C1 segment of cervical spinal cord (tissue), 14 donors: ENCODE measurements around the gene MORN1.

Source experiments
- DNase-seq, 14 donors: peaks; one replicate each; lab custom pipeline; 2025; lab: John Stamatoyannopoulos, UW

Gene MORN1

DNA sequence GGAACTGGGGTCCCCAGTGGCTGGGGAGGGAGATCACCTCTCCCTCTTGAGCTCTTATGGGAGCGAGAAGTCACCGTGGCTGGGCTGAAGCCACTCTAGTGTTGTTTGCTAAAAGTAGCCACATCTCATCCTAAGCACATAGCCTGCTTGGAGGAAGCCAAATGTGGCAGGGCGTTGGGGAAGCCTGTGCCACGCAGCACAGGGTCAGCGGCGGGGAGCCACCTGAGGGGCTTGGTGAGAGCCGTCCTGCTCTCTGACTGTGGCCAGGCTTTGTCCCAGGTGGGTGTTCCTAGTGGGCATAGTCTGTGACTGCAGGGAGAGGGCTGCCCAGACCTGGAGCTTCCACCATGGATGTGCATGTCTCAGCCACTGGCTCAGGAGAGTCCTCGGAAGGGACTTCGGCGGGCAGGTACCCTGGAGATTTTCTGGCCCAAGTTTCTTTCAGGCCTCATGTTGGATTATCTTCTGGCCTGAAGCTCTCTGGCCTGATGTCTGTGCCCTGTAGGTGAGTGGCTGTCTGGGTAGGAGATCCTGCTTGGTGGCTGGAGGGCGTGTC, 38.9 kb downstream of the MORN1 start:
- DNase-seq, result no peak

- no peak for DNase-seq
These were observed 39.6 kb downstream of the MORN1 start for GRCh38 chr1:2351723-2352122.

DNA sequence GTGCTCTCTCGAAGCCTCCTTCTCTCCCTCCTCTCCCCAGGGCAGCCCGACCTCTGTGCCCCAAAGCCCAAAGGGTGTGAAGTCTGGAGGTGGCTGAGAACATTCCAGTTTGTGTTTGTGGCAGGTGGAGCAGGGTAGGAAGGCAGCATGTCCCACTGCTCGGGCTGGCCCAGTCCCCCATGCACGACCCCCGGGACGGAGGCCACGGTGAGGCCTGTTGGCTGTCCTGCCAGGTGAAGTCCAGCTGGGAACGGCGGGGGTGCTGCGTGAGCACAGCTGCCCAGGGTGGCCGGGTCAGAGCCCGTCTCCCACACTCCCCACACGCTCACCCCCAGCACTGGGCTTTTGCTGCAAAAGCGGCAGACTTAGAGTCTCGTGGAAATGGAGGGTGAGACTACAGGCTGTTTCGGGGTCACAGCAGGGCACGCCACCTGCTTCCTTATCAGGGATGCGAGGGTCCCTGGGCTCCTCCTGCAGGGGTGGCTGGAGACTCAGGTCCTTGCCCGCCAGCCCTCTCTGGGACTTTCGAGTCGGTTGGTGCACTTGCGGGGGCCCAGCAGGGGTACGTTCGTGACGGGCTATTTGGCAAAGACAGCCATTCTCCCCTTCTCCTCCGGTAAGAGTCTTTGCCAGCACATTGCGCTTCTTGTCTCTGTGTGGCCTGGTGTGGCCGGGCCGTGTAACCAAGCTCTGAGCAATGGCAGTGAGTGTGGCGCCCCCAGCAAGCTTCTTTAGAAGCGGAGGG, 40.3 kb downstream of the MORN1 start:
- no peak for DNase-seq

GRCh38 chr1:2350501-2350900, 40.9 kb downstream of the MORN1 start:
- DNase-seq, result no peak

DNA sequence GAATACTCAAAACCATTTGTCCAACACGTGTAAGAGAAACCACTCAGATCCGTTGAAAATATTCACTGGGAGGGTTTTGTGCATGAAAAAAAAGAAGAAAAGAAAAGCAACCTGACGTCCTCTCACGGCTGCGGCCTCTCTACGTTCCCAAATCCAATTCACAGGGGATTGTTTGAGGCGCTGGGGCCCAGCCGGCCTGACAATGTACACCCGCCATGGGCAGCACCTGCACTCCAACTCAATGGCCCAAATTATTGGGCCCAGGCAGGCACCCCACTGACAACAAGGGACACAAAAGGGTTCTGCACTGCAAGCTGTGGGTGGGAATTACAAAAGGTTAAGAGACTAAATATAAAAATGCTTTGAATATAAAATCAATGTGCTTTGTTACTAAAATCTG, 41.5 kb downstream of the MORN1 start:
- DNase-seq, result no peak

DNA sequence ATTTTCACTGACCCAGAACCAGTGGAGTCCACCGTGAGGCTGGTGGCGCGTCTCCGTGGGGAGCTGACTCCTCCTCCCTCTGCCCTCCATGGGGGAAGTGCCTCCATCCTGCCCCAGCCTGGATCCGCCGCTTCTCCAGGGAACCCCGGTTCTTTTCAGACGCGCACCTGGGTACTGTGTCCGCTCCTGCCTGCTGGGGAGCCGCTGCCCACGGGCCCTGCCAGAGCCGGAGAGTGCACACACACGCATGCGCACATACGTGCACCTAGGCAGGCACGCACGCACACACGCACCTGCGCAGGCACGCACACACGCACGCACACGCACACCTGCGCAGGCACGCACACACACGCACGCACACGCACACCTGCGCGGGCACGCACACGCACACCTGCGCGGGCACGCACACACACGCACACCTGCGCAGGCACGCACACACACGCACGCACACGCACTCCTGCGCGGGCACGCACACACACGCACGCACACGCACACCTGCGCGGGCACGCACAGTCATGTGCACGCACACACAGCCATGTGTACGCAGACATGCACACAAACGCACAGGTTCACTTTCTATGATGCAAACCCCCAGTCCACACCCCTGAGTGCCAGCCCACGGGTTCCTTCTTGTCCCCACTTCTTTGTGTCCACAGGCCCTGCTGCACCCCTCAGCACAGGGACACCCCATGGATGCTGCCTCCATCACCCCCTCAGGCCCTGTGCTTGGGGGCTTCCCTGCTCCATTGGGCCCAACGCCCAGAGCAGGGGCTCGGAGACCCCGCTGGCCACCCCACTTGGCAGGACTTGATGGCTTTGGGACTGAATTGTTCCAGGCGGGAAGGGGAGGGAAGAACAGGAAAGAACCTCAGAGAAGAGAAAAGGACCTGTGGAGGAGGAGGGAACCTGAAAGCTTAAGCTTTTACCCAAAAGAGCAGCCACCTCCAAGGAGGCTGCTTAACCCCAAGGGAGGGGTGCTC, 42.7 kb downstream of the MORN1 start:
- no peak for DNase-seq

- DNase-seq, result no peak
These were observed 43.5 kb downstream of the MORN1 start for GRCh38 chr1:2347896-2348295.

- DNase-seq, result no peak
These were observed 44.0 kb downstream of the MORN1 start for GRCh38 chr1:2347409-2347785.

DNA sequence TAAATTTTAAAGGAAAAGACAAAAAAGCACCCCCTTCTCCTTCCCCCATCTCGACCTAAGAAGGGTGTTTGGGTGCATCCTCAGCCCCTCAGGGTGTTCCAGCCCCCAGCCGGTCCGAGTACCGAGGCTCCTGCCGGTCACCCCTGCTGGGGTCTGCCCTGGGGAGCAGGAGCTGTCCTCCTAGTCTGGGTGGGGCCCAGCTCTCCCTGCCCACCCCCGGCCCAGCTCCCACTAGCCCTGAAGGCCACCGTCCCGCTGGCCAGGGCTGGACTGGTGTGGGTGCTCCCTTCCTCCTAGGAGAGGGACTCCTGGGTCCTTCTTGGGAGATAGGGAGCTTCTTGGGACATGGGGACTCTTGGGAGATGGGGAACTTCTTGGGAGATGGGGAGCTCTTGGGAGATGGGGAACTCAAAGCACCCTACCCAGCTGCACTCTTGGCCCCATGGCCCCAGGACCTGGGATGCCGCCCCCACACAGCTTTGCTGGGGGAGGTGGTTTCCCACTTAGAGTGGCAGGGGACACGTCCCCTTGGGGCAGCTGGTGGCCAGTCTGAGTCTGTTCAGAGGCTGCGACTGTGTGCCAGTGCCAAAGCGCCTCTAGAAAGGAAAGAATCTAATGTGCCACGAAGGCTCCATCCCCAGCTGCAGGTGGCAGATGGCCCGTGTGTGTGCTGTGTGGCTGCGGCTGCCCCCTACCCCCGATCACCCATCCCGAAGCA, 44.5 kb downstream of the MORN1 start:
- no peak for DNase-seq

- DNase-seq, result no peak
These were observed 45.9 kb downstream of the MORN1 start for GRCh38 chr1:2345297-2346075.

GRCh38 chr1:2344744-2345296, 46.5 kb downstream of the MORN1 start:
- DNase-seq, result no peak

DNA sequence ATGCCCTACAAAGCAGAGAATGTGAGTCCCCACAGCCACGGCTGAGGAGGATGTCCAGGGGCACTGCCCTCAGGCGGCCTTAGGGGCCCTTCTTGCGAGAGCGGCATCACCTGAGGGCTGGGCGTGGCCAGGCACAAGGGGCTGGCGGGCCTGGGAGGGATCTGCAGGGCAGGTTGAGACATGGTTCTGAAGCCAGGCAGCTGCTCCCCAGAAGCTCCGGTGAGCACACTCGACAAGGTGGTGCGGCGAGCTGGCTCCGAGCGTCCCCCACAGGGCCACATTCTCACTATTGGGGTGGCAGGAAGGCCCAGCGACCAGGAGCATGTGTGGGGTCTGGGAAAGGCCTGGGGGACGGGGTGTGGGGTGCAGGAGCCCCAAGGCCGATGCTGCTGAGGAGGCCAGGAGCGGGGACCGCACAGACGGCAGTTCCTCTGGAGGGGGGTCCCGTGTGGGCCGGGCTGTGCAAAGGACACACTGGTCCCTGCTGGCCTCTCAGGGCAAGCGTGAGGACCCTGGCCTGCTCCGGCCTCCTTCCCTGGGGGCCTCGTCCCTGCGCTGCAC, 47.2 kb downstream of the MORN1 start:
- DNase-seq, result no peak

DNA sequence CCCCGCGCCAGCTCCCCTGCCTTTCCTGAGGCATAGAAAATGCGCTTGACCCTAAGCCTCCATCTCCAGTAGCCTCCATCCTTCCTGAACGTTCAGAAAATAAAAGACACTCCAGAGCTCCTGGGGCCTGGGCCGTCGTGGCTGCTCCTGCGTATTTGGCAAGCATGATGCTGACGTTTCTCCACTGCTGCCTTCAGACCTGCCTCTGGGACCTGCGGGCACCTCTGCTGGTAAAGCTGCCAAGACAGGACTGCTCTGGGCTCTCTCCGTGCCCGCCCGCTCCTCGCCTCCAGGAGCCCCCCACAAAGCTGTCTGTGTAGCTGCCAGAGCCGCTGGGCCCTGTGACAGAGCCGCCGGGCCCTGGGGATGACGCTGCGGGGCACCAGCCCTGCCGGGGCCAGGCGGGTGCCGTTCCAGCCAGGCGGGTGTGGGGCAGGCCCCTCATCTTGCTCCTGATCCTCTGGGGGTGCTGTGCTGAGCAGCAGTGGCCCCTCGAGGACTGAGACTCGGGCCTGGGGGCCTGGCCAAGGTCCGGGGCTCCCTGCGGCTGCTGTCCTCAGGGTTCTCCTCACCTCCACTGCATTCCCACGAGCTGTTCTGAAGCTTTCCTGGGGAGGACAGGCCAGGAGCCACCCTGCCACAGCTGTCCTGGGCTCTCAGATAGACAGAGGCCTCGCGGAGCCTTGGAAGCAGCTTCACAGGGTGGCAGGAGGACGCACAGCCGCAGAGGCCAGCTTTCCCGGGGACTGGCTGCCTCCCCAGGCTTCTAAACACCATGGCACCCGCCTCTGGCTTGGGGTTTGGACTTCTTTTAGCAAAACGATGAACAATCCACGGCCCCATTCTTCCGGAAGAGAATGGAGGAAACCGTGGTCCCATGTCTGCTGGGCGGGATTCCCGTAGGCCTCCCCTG, 48.1 kb downstream of the MORN1 start:
- peak in 5 of 14 donors; percentile 12 to 45 (median 19) for DNase-seq

DNA sequence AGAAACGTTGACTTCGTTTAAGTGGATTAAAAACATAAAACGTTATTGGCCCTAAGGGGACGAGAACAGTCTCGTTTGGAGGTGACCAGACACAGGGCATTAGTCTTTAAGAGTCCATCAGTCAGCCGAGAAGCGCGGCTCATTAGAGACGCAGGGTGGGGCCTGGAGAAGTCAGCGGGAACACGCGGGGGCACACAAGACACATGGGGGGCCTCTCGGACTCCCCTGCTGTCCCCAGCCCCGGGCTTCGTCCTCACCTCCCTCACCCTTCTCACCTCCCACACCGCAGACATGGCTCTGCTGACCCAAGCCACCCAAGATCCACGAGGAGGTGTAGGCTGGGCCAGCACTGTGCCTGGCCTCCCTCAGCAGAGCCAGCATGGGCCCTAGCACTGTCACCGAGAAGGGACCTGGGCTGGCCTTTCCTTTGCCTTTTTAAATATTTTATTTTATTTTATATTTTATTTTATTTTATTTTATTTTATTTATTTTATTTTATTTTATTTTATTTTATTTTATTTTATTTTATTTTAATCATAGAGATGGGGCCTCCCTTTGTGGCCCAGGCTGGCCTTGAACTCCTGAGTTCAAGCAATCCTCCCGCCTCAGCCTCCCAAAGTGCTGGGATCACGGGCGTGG, 48.9 kb downstream of the MORN1 start:
- no peak for DNase-seq

- DNase-seq, result no peak
These were observed 49.5 kb downstream of the MORN1 start for GRCh38 chr1:2341706-2342383.

GRCh38 chr1:2340918-2341254, 50.5 kb downstream of the MORN1 start:
- DNase-seq, result no peak

DNA sequence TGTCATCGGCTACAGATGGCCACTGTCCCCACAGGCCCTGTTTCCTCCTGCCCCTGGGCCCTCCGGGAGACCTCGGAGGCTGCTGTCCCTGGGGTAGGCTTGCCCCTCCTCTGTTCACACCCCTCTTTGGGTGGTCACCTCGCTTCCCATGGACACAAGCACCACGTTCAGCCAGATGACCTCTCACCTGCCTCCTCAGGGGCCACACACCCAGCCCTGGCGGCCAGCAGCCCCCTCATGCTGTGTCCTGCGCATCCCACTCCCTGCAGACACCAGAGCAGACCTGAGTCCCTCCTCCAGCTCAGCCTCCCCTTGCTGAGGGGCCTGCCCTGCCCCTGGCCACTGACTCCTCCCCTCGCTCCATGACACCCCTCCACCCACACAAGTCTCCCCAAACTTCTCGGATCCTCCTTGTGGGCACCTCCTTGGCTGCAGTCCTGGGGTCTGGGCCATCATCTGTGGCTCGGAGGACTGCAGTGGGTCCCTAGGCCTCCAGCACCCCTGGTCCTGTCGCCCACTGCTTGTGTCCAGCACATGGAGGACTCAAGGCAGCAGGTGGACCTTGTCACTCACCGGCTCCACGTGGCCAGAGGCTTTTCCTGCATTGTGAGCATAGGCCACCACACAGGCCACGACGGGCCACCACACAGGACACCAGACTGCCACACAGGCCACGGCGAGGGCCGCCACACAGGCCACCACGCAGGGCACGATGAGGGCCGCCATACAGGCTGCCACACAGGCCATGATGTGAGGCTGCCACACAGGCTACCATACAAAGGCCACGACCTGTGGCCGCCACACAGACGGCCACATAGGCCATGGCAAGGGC, 51.1 kb downstream of the MORN1 start:
- no peak for DNase-seq
